Testis (tissue), 3 donors: ENCODE data around the gene PRDM2. TPM values are rescaled to one million over a fixed set of nuclear protein-coding genes. Genes with fewer than 3 reads are reported as not detected.

Experiments used
- DNase-seq: peaks from one replicate; pipeline ENCODE4 v3.0.0-alpha.2; 2019
- H3K27ac ChIP-seq, 2 donors: fragments of 200-600 bp; sonication (generic); one replicate each; pipeline ENCODE4 v1.5.1; 2019
- H3K27me3 ChIP-seq: fragments of 200-600 bp; sonication (generic); one replicate; pipeline ENCODE4 v1.5.1; 2019
- H3K36me3 ChIP-seq: fragments of 200-600 bp; sonication (generic); one replicate; pipeline ENCODE4 v1.5.1; 2017; ENCODE audit warnings: low read depth; ENCODE audit errors: missing control alignments
- H3K4me1 ChIP-seq: fragments of 200-600 bp; sonication (generic); one replicate; pipeline ENCODE4 v1.5.1; 2019
- H3K4me3 ChIP-seq, 2 donors: fragments of 200-600 bp; sonication (generic); one replicate each; pipeline ENCODE4 v1.5.1; 2017 to 2019
- H3K9me3 ChIP-seq: fragments of 200-600 bp; sonication (generic); one replicate; pipeline ENCODE4 v1.5.1; 2017
- CTCF ChIP-seq, 3 experiments: fragments of 450-650 bp in 2 of 3; fragments of 200-600 bp in 1 of 3; sonication (generic) in 1 of 3; IDR thresholded peaks; one replicate each; pipeline ENCODE4 v1.5.1; 2016 to 2019; ENCODE audit warnings: antibody characterized with exemption in 3 of 3, mild to moderate bottlenecking in 2 of 3, moderate library complexity in 1 of 3
- POLR2A ChIP-seq: fragments of 450-650 bp; IDR thresholded peaks from one replicate; pipeline ENCODE4 v1.6.1; 2017; ENCODE audit warnings: antibody characterized with exemption, mild to moderate bottlenecking, moderate library complexity
- WGBS, 2 donors: methylation state at CpG; one replicate each; pipeline ENCODE4 v1.1.5; 2018; 5-methylcytosine and 5-hydroxymethylcytosine counted together
- intact Hi-C: fragments of 100-400 bp; cut with DNase I; formaldehyde crosslinking; loops from one replicate; pipeline ENCODE4 v1.15.1; 2023; ENCODE audit warnings: low total_unique reads
- polyA plus RNA-seq: library from polyadenylated mRNA; stranded (reverse); fragments of 350-450 nt; fragmentation: Illumina TruSeq; extraction: RNeasy Lipid Tissue Mini Kit (QIAGEN cat#74804); gene quantifications from one replicate; pipeline ENCODE4 v1.2.3, GENCODE V29; 2014; ENCODE audit warnings: low read depth, low replicate concordance; ENCODE audit not compliant: insufficient read depth
- total RNA-seq, 2 donors: library from RNA; depleted of rRNA; stranded (reverse); fragments of >200 nt; gene quantifications; one replicate each; pipeline ENCODE4 v1.2.3, GENCODE V29; 2016

The PRDM2 gene
- total and polyA plus RNA-seq, 3 donors from 2014 or later: 43.5 to 75.1 (median 55.5) TPM

DNA sequence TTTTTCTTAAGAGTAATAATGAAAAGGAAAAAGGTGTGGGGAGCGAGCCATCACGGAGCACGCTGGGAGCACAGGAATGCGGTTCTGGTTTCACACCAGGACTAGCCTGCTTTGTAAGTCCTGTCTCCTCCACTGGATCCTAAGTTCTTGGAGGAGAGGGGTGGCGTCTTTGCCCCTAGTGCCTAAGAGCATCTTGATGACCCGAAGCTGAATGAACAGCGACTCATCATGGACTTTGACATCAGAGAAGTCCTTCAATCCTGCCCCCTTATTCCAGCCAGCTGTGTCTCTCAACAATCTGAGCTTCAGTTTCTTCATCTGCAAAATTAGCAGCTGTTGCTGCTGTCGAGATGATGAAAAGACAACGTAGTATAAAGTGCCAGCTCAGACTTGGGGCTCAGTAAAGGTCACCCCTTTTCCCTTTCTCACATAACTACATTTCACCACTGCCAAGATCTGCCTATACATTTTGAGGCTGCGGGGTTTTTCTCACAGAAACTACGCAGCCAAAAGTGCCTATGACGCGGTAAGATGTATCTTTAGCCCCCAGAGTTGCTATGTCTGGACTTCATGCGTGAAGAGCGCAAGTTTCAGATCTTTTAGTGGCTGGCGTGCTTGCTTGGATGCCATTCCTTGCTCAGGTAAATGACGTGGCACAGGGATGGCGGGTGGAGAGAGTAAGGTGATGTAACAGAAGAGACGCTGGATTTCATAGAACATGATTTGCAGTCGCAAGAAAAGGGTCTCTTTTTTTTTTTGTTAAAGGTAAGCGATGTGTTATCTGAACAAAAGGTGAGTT is 4.9 kb upstream of the PRDM2 start:
- 87 to 88% methylated on average over 21 of the region's 21 CpGs for WGBS, 2 donors
- TF ChIP-seq CTCF (IDR thresholded peaks at IDR 0.05) (no peak), POLR2A (no peak)
- Histone ChIP-seq H3K36me3 (no peaks in the 10 kb centered on the region), H3K27me3 (no peaks in the 10 kb centered on the region), H3K27ac (no peak overlapping the region), H3K4me3 (no peak overlapping the region), H3K9me3 (no peaks in the 10 kb centered on the region), H3K4me1 (no peaks in the 10 kb centered on the region)
- no peak for DNase-seq
- intact Hi-C loops: no loop called here

- no peak overlapping the region for H3K27ac ChIP-seq
- TF ChIP-seq POLR2A (no peak), CTCF (IDR thresholded peaks at IDR 0.05) (no peak)
- peaks cover 11% of the 10 kb centered on the region for H3K4me1 ChIP-seq
- DNase-seq: no peak
- no peaks in the 10 kb centered on the region for H3K27me3 ChIP-seq
- intact Hi-C loops: no loop called here
- H3K36me3 ChIP-seq: no peaks in the 10 kb centered on the region
- WGBS, 2 donors: 86 to 92% methylated on average over 2 of the region's 2 CpGs
- no peak overlapping the region for H3K4me3 ChIP-seq
- no peaks in the 10 kb centered on the region for H3K9me3 ChIP-seq
Measured at GRCh38 chr1:13697738-13698137, 2.2 kb upstream of the PRDM2 start.

GRCh38 chr1:13699510-13699909 is 478 bp upstream of the PRDM2 start:
- peak overlapping the region; percentile 98 to 100 for H3K27ac ChIP-seq
- intact Hi-C loops: no loop called here
- TF ChIP-seq POLR2A: no peak

DNA sequence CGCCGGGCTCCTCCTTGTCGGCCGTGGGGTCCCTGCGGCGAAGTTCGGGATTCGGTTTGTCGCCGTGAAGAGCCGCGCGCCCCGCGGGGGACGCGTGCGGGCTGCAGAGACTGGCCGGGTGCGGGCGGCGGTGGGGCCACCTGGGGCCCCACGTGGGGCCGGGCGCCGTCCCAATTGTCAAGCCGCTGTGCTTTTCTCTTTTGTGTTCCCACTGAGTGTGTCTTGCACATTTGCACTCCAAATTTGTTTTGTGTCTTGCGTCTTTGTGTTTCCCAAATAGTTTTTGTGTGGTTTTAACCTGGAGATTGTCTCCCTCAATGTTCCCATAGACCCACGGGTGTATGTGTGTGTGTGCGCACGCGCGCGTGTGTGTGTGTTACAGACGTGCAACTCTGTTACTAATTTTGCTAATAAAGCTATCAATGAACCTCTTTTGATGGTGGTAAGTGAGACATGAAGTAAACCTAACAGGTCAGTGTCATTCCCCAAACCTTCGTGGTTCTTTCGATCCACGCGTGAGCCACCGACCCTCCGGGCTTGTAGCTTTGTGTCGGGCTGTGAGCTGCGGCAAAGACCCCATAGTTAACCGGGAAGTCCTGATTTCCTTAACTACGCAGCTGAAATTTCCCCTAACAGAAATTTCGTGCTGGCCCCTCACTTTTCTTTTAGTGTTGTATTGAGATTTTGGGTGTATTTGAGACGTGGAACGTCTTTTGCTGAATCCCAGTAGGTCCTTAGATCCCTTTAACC is 708 bp downstream of the PRDM2 start:
- Histone ChIP-seq H3K27me3 (no peaks in the 10 kb centered on the region), H3K27ac (peak overlapping the region; percentile 82 to 98), H3K36me3 (no peaks in the 10 kb centered on the region), H3K4me1 (peaks cover 14% of the 10 kb centered on the region), H3K4me3 (peak overlapping the region; percentile 77 to 85), H3K9me3 (no peaks in the 10 kb centered on the region)
- intact Hi-C loops: no loop called here
- 9 to 12% methylated on average over 23 to 45 of the region's 48 CpGs for WGBS, 2 donors
- no peak for TF ChIP-seq CTCF (IDR thresholded peaks at IDR 0.05)
- TF ChIP-seq POLR2A: no peak
- peak; percentile 71 for DNase-seq

More at GRCh38 chr1:13699510-13699909, 478 bp upstream of the PRDM2 start:
- H3K4me1 ChIP-seq: peaks cover 11% of the 10 kb centered on the region
- no peaks in the 10 kb centered on the region for H3K27me3 ChIP-seq
- H3K9me3 ChIP-seq: no peaks in the 10 kb centered on the region
- WGBS, 2 donors: 47 to 62% methylated on average over 16 of the region's 16 CpGs
- peak; percentile 39 for DNase-seq
- H3K36me3 ChIP-seq: no peaks in the 10 kb centered on the region
- peak overlapping the region; percentile 77 to 85 for H3K4me3 ChIP-seq

GRCh38 chr1:13701271-13701640 is 1.3 kb downstream of the PRDM2 start:
- intact Hi-C loops: no loop called here
- DNase-seq: no peak
- Histone ChIP-seq H3K9me3 (no peaks in the 10 kb centered on the region), H3K27me3 (no peaks in the 10 kb centered on the region), H3K4me3 (peak overlapping the region; percentile 77 to 85), H3K36me3 (no peaks in the 10 kb centered on the region), H3K27ac (peak overlapping the region; percentile 82 to 98), H3K4me1 (peaks cover 14% of the 10 kb centered on the region)
- no peak for TF ChIP-seq POLR2A
- no peak for TF ChIP-seq CTCF (IDR thresholded peaks at IDR 0.05)
- 24 to 36% methylated on average over 6 of the region's 6 CpGs for WGBS, 2 donors
